Fibroblast of lung (primary cell): ENCODE data around the gene SLC16A3.

ENCODE experiments used
- CTCF ChIP-seq, 2 donors: IDR thresholded peaks in 1 of 2; conservative IDR thresholded peaks in 1 of 2; 1 replicate in 1 of 2; 2 replicates in 1 of 2; pipeline ENCODE4 v1.5.1; 2011 to 2012; ENCODE audit warnings: low read length in 2 of 2, control low read depth in 1 of 2, inconsistent platforms in 1 of 2, low read depth in 1 of 2, mild to moderate bottlenecking in 1 of 2
- EZH2 ChIP-seq: IDR thresholded peaks from 2 replicates; pipeline ENCODE4 v1.5.1; 2012; ENCODE audit warnings: low read length, control low read depth, mild to moderate bottlenecking; ENCODE audit errors: missing control alignments

GRCh38 chr17:82213251-82214011 is 15.4 kb upstream of the SLC16A3 start:
- TF ChIP-seq CTCF (conservative IDR thresholded peaks at IDR 0.05 in 1 of 2, IDR thresholded peaks at IDR 0.05 in 1 of 2; ENCODE audit: low read depth in 1 of 2, low read length in 2 of 2) (no peak), EZH2 (no peak)
